Measurements from ENCODE around the gene RHD. TPM values are rescaled to one million over a fixed set of nuclear protein-coding genes. Genes with fewer than 3 reads are reported as not detected.
"Not testable (repeated sequence)": the region's sequence is repeated elsewhere in the genome, so short reads cannot be mapped to it uniquely, and the experiment has no call there.

Gene RHD
- total and polyA plus RNA-seq, 2 donors (not counting 1 experiment from before 2014, with no cell fraction given), result not detected

- Histone ChIP-seq H3K27me3 (replicated peaks in 1 of 4; ENCODE audit: control extremely low read depth in 1 of 4, control insufficient read depth in 3 of 4, insufficient read depth in 4 of 4, low read length in 3 of 4) (no peaks in the 10 kb centered on the region), H3K9ac (ENCODE audit: low read length) (no peak overlapping the region), H3K4me3 (ENCODE audit: control extremely low read depth in 1 of 5, extremely low read depth in 1 of 5, insufficient read depth in 1 of 5, low read depth in 2 of 5, low read length in 4 of 5) (no peak overlapping the region), H3K36me3 (replicated peaks in 1 of 2; ENCODE audit: control extremely low read depth in 1 of 2, control insufficient read depth in 1 of 2, extremely low read depth in 1 of 2, insufficient read depth in 2 of 2, low read length in 1 of 2) (no peaks in the 10 kb centered on the region), H3K4me1 (ENCODE audit: control insufficient read depth in 2 of 2, insufficient read depth in 2 of 2, low read length in 2 of 2) (no peaks in the 10 kb centered on the region), H3K79me2 (ENCODE audit: control insufficient read depth, insufficient read depth, low read length) (no peaks in the 10 kb centered on the region), H2AFZ (ENCODE audit: insufficient read depth, low read depth, low read length, poor library complexity, severe bottlenecking) (no peak overlapping the region), H3K9me3 (ENCODE audit: control extremely low read depth in 1 of 3, control insufficient read depth in 2 of 3, insufficient read depth in 1 of 3, low read length in 2 of 3) (no peaks in the 10 kb centered on the region), H3K4me2 (replicated peaks; ENCODE audit: low read depth, low read length, poor library complexity, severe bottlenecking) (no peak overlapping the region), H3K27ac (ENCODE audit: low read length in 2 of 2) (no peak overlapping the region), H4K20me1 (ENCODE audit: control insufficient read depth, insufficient read depth, low read length, poor library complexity, severe bottlenecking) (no peaks in the 10 kb centered on the region)
- ChIA-PET POLR2A (no interaction called here), CTCF (no interaction called here)
- Mint-ChIP-seq H3K4me1 (no peaks in the 10 kb centered on the region), H3K27me3 (no peaks in the 10 kb centered on the region), H3K4me3 (no peak overlapping the region), H3K27ac (no peak overlapping the region), H3K9me3 (ENCODE audit: insufficient read depth) (no peaks in the 10 kb centered on the region)
- 67% methylated on average over 2 of the region's 4 CpGs for WGBS (ENCODE audit: insufficient coverage)
- ATAC-seq (ENCODE audit: low read depth), result no peak
- TF ChIP-seq EZH2 (IDR thresholded peaks at IDR 0.05; ENCODE audit: borderline replicate concordance, insufficient read depth, low read depth, low read length, poor library complexity, severe bottlenecking), result no peak
- TF ChIP-seq CTCF (IDR thresholded peaks at IDR 0.05), result no peak
- DNase-seq, result no peak
- intact Hi-C loops (cut with micrococcal nuclease), result no loop called here
Observed at GRCh38 chr1:25369241-25369640, 96.9 kb downstream of the RHD start.

DNA sequence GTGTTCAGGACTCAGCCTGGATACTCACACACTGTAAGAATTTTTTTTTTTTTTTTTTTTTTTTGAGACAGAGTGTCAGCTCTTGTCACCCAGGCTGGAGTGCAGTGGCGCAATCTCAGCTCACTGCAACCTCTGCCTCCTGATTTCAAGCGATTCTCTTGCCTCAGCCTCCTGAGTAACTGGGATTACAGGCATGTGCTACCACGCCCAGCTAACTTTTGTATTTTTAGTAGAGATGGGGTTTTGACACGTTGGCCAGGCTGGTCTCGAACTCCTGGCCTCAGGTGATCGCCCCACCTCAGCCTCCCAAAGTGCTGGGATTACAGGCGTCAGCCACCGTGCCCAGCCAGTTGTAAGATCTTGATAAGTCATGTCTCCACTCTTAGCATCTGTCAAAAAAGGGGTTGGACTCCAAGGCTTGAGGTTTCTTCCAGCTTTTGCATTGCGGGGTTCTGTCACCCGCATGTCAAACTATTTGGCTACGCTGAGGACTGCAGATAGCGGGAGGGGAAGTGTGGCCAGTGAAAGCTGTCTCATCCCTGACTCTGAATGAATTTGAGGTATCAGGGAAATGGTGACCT lies 97.5 kb downstream of the RHD start:
- H3K4me1 Mint-ChIP-seq; H3K27me3 ChIP-seq (replicated peaks in 1 of 4; ENCODE audit: control extremely low read depth in 1 of 4, control insufficient read depth in 3 of 4, insufficient read depth in 4 of 4, low read length in 3 of 4); H3K27ac ChIP-seq (ENCODE audit: low read length in 2 of 2); H3K9me3 ChIP-seq (ENCODE audit: control extremely low read depth in 1 of 3, control insufficient read depth in 2 of 3, insufficient read depth in 1 of 3, low read length in 2 of 3); H3K79me2 ChIP-seq (ENCODE audit: control insufficient read depth, insufficient read depth, low read length); H4K20me1 ChIP-seq (ENCODE audit: control insufficient read depth, insufficient read depth, low read length, poor library complexity, severe bottlenecking); H3K4me2 ChIP-seq (replicated peaks; ENCODE audit: low read depth, low read length, poor library complexity, severe bottlenecking); DNase-seq; H3K4me3 ChIP-seq (ENCODE audit: control extremely low read depth in 1 of 5, extremely low read depth in 1 of 5, insufficient read depth in 1 of 5, low read depth in 2 of 5, low read length in 4 of 5); H3K4me3 Mint-ChIP-seq; CTCF ChIA-PET; H3K9ac ChIP-seq (ENCODE audit: low read length); H3K9me3 Mint-ChIP-seq (ENCODE audit: insufficient read depth); intact Hi-C loops (cut with micrococcal nuclease); POLR2A ChIA-PET; ATAC-seq (ENCODE audit: low read depth); H3K4me1 ChIP-seq (ENCODE audit: control insufficient read depth in 2 of 2, insufficient read depth in 2 of 2, low read length in 2 of 2); H3K36me3 ChIP-seq (replicated peaks in 1 of 2; ENCODE audit: control extremely low read depth in 1 of 2, control insufficient read depth in 1 of 2, extremely low read depth in 1 of 2, insufficient read depth in 2 of 2, low read length in 1 of 2); H3K27me3 Mint-ChIP-seq; H3K27ac Mint-ChIP-seq; H2AFZ ChIP-seq (ENCODE audit: insufficient read depth, low read depth, low read length, poor library complexity, severe bottlenecking): not testable (repeated sequence)
- WGBS (ENCODE audit: insufficient coverage), result 92% methylated on average over 10 of the region's 12 CpGs

DNA sequence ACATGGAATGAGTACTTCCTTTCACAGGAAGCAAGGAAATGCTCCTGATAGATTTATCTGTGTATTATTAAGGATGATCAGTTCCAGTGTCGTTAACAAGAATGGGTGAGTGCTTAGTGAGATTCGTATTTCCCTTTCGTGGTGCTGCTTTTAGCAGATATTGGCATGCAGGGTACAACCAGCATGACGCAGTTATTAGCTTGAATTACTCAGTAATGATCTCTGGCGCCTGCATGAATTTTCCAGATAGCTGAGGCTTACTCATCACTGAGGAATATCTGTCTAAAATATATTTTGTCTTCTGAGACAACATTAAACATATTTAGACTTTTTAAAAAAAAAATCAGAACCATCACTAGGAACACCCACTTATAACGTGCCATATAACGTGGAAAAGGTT lies 99.4 kb downstream of the RHD start:
- WGBS (ENCODE audit: insufficient coverage), result 87% methylated on average over 5 of the region's 7 CpGs
- H3K9ac ChIP-seq (ENCODE audit: low read length); H3K27me3 Mint-ChIP-seq; H2AFZ ChIP-seq (ENCODE audit: insufficient read depth, low read depth, low read length, poor library complexity, severe bottlenecking); H3K27ac Mint-ChIP-seq; H3K79me2 ChIP-seq (ENCODE audit: control insufficient read depth, insufficient read depth, low read length); H3K4me2 ChIP-seq (replicated peaks; ENCODE audit: low read depth, low read length, poor library complexity, severe bottlenecking); H3K27ac ChIP-seq (ENCODE audit: low read length in 2 of 2); ATAC-seq (ENCODE audit: low read depth); H4K20me1 ChIP-seq (ENCODE audit: control insufficient read depth, insufficient read depth, low read length, poor library complexity, severe bottlenecking); intact Hi-C loops (cut with micrococcal nuclease); H3K4me1 Mint-ChIP-seq; POLR2A ChIA-PET; DNase-seq; H3K36me3 ChIP-seq (replicated peaks in 1 of 2; ENCODE audit: control extremely low read depth in 1 of 2, control insufficient read depth in 1 of 2, extremely low read depth in 1 of 2, insufficient read depth in 2 of 2, low read length in 1 of 2); H3K4me3 ChIP-seq (ENCODE audit: control extremely low read depth in 1 of 5, extremely low read depth in 1 of 5, insufficient read depth in 1 of 5, low read depth in 2 of 5, low read length in 4 of 5); H3K4me3 Mint-ChIP-seq; CTCF ChIA-PET; H3K27me3 ChIP-seq (replicated peaks in 1 of 4; ENCODE audit: control extremely low read depth in 1 of 4, control insufficient read depth in 3 of 4, insufficient read depth in 4 of 4, low read length in 3 of 4); H3K9me3 Mint-ChIP-seq (ENCODE audit: insufficient read depth); H3K9me3 ChIP-seq (ENCODE audit: control extremely low read depth in 1 of 3, control insufficient read depth in 2 of 3, insufficient read depth in 1 of 3, low read length in 2 of 3); H3K4me1 ChIP-seq (ENCODE audit: control insufficient read depth in 2 of 2, insufficient read depth in 2 of 2, low read length in 2 of 2): not testable (repeated sequence)
